Glomerular visceral epithelial cell (primary cell): Measurements from ENCODE around the gene HLA-DPA1.

Experiments used
- DNase-seq: peaks from one replicate; pipeline ENCODE4 v3.0.0-alpha.2; 2016; ENCODE audit errors: extremely low spot score

Gene HLA-DPA1

GRCh38 chr6:33088931-33089620 is 15.6 kb upstream of the HLA-DPA1 start:
- DNase-seq = peak; percentile 13

DNA sequence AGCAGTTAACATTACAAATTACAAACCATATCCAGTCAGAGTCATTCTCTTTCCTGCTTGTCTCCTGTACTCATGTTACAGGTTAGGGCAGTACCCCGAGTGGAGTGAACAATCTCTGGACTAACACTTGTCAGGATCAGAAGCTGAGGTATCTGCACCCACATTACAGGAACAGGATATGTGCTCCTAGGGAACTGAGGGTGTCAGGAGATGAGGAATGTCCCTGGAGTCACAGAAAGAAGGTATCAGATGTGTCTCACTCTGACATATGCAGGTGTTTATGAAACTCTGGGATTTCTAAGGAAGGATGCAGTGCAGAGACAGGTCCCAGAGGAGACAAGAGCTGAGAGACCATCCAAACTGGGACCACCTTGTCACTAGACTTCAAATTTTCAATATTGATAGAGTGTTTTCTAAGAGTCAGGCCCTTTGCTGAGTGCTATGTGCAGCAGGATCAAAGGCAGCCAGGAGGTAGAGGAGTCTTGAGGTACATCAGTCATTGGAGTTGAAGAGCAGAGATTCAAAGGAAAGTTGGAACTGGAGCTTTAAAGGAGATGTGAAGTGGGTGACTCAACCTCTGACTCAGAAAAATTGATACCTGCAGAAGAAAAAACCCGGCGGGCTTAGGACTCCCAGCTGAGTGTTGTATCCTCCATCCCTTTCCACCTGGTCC is 14.9 kb upstream of the HLA-DPA1 start:
- peak; percentile 11 for DNase-seq

DNA sequence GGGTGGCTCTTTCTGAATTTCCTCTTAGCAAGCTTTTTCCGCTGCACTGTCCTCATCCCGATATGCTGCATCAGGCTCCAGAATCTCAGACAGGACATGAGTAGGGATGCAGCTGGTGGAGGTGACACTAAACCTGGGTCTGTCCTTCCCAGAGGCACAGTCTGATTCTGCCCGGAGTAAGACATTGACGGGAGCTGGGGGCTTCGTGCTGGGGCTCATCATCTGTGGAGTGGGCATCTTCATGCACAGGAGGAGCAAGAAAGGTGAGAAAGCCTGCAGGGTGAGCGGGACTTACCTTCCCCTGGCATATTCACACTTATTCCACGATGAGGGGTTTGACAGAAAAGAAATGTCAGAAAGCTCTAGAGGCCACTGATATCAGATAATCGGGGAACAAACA is 12.2 kb upstream of the HLA-DPA1 start:
- DNase-seq = no peak

DNA sequence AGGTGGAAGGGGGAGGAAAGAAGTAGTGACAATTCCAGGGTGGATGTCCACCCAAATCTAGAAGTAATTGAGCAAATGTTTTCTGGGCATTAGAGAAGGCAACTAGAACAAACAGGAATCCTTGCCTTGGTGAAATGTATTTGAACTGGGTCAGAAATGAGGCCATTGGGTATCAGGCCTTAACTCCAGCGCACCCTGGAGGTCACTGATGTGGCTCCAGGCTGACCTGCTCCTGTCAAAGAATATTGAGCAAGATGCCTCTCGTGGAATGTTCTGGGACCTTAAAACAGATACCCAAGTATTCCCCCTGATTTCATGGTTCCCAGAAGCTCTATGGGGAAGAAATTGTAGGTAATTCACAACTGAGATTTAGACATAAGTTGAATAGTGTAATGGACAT is 9.3 kb upstream of the HLA-DPA1 start:
- DNase-seq = no peak

- DNase-seq = no peak
Observed at GRCh38 chr6:33081098-33081824, 7.8 kb upstream of the HLA-DPA1 start.

GRCh38 chr6:33080127-33081089 is 7.0 kb upstream of the HLA-DPA1 start:
- DNase-seq = peak; percentile 86

DNA sequence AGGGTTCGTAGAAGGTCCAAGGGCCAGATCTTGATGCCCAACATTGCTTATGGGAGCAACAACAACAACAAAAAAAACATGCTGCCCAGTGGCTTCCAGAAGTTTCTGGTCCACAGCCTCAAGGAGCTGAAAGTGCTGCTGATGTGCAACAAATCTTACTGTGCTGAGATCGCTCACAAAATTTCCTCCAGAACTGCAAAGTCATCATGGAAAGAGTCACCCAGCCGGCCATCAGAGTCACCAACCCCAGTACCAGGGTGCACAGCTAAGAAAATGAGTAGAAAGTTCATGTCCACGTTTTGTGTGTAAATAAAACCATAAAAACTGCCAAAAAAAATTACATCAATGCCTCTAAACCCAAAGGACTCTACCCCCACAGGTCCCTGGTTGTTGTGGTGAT is 6.1 kb upstream of the HLA-DPA1 start:
- DNase-seq = no peak

GRCh38 chr6:33078919-33079521 is 5.6 kb upstream of the HLA-DPA1 start:
- no peak for DNase-seq

DNA sequence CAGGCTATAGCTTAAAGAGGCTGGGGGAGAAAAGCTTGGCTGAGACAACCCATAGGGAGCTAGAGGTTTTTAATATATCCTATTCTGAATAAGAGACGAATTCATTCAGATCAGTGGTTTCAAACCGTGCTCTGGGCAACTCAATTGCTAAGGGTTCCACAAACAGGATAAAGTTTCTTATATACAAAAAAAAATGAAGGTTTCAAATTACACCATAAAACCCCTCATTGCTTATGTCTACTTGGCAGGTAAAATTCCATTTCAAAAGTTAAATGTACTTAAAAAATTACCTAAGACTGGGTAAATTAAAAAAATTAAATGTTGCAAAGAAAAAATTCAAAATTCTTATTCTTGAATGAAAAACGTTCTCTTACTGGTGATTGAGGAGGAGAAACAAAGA is 5.0 kb upstream of the HLA-DPA1 start:
- no peak for DNase-seq

DNA sequence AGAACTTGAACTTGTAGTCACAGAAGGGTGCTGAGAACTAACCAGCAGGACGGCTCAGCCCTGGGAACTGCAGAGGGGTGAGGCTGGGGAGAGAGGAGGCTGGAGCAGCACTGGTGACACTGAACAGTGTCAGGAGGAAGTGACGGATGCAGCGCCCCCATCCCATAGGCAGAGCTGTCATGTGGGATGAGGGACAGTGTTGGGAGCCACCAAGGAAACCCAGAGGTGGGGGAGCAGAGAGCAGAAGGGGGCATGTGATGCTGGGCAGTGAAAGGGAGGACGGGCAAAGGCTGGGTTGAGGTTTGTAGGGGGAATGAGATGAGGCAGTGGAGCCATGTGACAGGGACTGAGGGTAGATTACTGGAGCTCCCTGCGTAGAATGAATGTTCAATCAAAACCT is 4.5 kb upstream of the HLA-DPA1 start:
- no peak for DNase-seq

- DNase-seq = no peak
Observed at GRCh38 chr6:33076406-33076934, 3.0 kb upstream of the HLA-DPA1 start.

DNA sequence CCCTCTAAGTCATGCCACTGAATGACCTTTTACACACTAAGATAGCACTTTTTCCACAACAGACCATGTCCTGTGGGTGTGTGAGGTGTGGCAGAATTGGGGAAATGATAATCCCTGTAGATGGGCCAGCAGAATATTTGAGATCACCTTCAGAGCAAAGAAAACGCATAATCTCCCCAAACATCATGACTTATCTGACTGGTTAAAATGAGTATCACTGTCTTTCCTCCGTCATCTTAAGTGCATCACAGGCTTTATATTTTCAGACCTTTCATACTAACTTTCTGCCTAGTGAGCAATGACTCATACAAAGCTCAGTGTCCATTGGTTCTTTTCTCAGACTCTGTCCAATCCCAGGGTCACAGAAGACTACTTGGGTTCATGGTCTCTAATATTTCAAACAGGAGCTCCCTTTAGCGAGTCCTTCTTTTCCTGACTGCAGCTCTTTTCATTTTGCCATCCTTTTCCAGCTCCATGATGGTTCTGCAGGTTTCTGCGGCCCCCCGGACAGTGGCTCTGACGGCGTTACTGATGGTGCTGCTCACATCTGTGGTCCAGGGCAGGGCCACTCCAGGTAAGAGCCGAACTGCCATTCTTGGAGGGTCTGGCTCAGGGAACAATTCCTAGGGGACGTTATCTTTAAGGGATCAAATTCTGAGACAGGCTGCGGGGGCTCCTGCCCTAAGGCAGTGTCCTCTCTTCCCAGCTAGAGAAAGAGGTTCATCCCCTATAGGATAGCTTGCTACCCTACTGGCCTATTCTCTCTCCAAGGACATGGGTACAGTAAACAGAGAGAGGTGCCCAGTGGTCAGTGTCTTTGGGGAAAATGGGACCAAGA is 2.3 kb upstream of the HLA-DPA1 start, which contains the start of gene HLA-DPB1:
Gene HLA-DPB1 (plus strand): TSS at position 423 of the 838 bp plus-strand sequence. CDS start 52 bp downstream, at position 475.
- DNase-seq = peak; percentile 51

GRCh38 chr6:33075208-33075567 is 1.7 kb upstream of the HLA-DPA1 start:
- no peak for DNase-seq

DNA sequence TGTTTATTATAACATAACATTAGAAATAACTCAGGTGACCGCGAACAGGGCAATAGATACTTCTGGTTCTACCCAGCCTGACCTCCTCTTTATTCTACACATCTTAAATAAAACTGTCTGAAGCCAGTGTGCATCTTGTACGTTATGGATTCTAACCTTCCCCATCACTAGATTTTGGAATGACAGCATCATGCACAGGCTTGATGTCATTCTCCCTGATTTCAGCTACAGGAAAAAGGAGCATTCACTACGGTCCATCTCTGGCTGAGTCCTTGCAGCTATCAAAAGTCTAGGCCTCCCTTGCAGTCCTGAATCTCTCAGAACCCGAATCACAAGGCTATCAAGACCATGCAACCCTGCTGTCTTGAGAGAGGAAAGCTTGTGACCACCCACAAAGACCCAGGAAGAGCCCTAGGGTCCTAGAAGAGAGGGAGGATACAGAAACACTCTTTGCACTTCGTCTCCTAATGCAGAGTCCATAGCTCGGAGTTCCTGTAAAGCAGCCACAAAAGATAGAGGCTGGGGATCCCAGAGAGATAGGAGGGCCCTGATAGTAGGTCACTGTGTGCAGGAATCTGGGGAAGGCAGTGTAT is 845 bp downstream of the HLA-DPA1 start:
- DNase-seq = no peak

GRCh38 chr6:33071569-33071968 is 1.9 kb downstream of the HLA-DPA1 start:
- DNase-seq = no peak

- DNase-seq = no peak
Observed at GRCh38 chr6:33070909-33071308, 2.5 kb downstream of the HLA-DPA1 start.

DNA sequence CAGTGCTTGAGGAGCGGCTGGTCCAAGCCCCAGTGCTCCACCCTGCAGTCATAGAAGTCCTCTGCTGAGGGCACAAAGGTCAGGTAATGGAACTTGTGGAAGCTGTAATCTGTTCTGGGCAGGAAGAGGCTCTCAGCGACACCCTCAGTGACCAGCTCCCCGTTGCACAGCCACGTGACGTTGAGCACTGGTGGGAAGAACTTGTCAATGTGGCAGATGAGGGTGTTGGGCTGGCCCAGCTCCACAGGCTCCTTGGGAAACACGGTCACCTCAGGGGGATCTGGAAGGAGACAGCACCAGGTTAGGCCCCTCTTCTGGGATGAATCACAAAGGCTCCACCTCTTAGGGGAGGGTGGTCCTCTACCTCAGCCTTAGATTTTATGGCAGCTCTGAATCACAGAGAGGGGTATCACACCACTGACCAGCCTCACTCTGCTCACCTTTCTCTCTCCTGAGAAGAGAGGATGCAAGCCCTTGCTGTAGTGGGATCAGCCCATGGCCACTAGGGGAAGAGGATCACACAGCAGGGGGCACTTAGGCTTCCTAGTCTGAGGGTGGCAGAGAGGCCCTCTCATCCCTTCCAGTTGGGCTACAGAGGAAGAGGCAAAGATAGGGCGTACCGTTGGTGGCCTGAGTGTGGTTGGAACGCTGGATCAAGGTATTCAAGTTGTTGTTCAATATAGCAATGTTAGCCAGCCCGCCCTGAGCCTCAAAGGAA is 4.3 kb downstream of the HLA-DPA1 start:
- DNase-seq = no peak

- DNase-seq = no peak
Observed at GRCh38 chr6:33066917-33067521, 6.4 kb downstream of the HLA-DPA1 start.

- no peak for DNase-seq
Observed at GRCh38 chr6:33065312-33065711, 8.1 kb downstream of the HLA-DPA1 start.
